Peyer's patch (tissue), 4 donors: Measurements from ENCODE around the gene AK8.

Experiments used
- CTCF ChIP-seq, 6 experiments: fragments of 450-650 bp in 4 of 6; fragments of 200-600 bp in 2 of 6; sonication (generic) in 1 of 6; IDR thresholded peaks; one replicate each; pipeline ENCODE4 v1.5.1; 2017 to 2019; ENCODE audit warnings: antibody characterized with exemption in 6 of 6, mild to moderate bottlenecking in 3 of 6, moderate library complexity in 1 of 6
- POLR2A ChIP-seq, 2 donors: fragments of 450-650 bp; IDR thresholded peaks; one replicate each; pipeline ENCODE4 v1.5.1; 2017; ENCODE audit warnings: antibody characterized with exemption in 2 of 2, mild to moderate bottlenecking in 2 of 2, moderate library complexity in 2 of 2

- TF ChIP-seq CTCF (IDR thresholded peaks at IDR 0.05), result no peak
- no peak for TF ChIP-seq POLR2A (IDR thresholded peaks at IDR 0.05)
Measured at GRCh38 chr9:132861666-132862065, 16.4 kb downstream of the AK8 start.
